Brain microvascular endothelial cell (primary cell): ENCODE data around the gene TFAM.

Experiments
- DNase-seq: peaks from one replicate; pipeline ENCODE4 v3.0.0-alpha.2; 2020
- H3K27ac ChIP-seq: fragments of 250-450 bp; sonication (Bioruptor Pico); 2 replicates; pipeline ENCODE4 v1.5.1; 2020; ENCODE audit warnings: mild to moderate bottlenecking, moderate library complexity
- H3K27me3 ChIP-seq: fragments of 250-450 bp; sonication (Bioruptor Pico); replicated peaks from 2 replicates; pipeline ENCODE4 v1.5.1; 2020; ENCODE audit warnings: mild to moderate bottlenecking
- H3K36me3 ChIP-seq: fragments of 250-450 bp; sonication (Bioruptor Pico); replicated peaks from 2 replicates; pipeline ENCODE4 v1.5.1; 2020; ENCODE audit warnings: mild to moderate bottlenecking
- H3K4me3 ChIP-seq: 2 replicates; pipeline ENCODE4 v1.5.1; 2011; ENCODE audit warnings: low read depth, mild to moderate bottlenecking, control low read depth, low read length, moderate library complexity
- in situ Hi-C: cut with HindIII; loops from 2 replicates; pipeline ENCODE4 v1.10.0; 2017; ENCODE audit warnings: low sequenced_read_pairs, low pct_ligation_motif_present
- TF ChIP-seq, protein P1 (sequence below): IDR thresholded peaks from 2 replicates; pipeline ENCODE4 v1.5.1; 2011; ENCODE audit warnings: low read depth, mild to moderate bottlenecking, moderate library complexity, low read length, control low read depth, inconsistent platforms; ENCODE audit errors: missing control alignments

Gene TFAM

DNA sequence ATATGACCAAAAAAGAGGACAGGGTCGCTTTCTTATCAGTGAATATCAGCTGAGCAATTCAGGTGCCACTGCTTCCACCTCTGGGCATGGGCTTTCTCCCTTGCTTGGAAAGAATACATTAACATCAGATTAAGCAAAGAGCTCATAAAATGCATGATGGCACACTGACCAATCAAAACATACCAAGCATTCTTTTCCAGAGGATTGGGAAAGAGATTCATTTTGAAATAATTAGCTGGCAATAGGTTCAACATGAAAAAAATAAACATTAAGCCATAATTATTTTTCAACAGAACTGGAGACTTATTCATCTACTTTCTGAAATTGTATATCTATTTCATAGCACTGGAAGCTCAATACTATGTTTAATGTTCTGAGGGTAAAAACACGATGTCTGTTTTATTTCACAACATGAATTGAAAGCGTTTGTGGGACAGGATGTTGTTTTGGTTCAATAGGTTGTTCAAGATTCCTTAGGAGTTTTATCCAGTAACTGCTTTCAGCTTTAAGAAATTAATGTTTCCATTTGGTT, 53.2 kb downstream of the TFAM start:
- no peaks in the 10 kb centered on the region for H3K36me3 ChIP-seq
- no peak overlapping the region for H3K4me3 ChIP-seq
- H3K27ac ChIP-seq, result peak overlapping the region; percentile 7
- in situ Hi-C loops, result no loop called here
- peak; percentile 22 for DNase-seq
- H3K27me3 ChIP-seq, result no peaks in the 10 kb centered on the region
- TF ChIP-seq, protein P1, sequence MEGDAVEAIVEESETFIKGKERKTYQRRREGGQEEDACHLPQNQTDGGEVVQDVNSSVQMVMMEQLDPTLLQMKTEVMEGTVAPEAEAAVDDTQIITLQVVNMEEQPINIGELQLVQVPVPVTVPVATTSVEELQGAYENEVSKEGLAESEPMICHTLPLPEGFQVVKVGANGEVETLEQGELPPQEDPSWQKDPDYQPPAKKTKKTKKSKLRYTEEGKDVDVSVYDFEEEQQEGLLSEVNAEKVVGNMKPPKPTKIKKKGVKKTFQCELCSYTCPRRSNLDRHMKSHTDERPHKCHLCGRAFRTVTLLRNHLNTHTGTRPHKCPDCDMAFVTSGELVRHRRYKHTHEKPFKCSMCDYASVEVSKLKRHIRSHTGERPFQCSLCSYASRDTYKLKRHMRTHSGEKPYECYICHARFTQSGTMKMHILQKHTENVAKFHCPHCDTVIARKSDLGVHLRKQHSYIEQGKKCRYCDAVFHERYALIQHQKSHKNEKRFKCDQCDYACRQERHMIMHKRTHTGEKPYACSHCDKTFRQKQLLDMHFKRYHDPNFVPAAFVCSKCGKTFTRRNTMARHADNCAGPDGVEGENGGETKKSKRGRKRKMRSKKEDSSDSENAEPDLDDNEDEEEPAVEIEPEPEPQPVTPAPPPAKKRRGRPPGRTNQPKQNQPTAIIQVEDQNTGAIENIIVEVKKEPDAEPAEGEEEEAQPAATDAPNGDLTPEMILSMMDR, result no peak

DNA sequence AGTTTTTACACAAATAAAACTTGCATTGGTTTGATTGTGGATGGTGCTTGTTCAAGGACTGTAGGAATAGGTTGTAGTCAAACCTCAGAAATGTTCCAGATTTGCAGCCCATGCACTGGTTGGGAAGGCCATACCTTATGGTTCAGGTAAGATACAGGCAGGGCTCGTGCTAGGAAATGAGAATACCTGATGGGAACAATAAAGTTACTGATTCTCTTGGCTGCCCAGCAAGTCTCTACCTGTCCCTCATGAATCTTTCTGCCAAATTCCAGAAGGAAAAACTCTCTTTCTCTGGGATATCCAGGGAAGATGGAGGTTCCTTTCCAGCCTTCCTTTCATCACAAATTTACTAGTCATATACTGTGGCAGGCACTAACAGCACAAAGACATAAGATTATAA, 53.8 kb downstream of the TFAM start:
- in situ Hi-C loops, result no loop called here
- TF ChIP-seq, protein P1, result no peak
- Histone ChIP-seq H3K36me3 (no peaks in the 10 kb centered on the region), H3K27me3 (no peaks in the 10 kb centered on the region), H3K4me3 (no peak overlapping the region), H3K27ac (peak overlapping the region; percentile 7)
- no peak for DNase-seq

DNA sequence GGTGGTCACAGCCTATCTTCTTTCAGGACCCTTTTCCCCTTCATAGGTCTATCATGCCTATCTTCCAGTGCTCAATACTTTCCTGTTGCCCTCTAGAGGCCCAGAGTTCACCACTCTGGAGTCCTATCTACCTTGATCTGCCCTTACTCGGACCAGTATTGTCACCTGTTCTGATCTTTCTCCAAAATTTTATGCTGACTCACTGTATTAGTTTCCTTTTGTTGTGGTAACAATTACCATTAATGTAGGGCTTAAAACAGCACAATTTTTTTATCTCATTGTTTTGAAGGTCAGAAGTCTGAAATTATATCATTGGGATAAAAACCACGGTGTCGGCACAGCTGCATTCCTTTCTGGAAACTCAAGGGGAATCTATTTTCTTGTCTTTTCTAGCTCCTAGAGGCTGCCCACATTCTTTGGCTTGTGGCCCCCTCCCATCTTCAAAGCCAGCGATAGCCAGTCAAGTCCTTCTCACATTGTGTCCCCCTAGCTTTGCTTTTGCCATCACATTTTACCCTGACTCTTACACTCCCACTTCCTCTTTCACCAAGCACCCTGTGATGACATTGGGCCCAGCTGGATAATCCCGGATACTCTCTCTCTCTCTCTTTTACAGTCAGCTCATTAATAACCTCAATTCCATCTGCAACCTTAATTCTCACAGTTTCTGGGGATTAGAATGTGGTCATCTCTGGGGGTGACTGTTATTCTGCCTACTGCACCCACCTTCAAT, 54.6 kb downstream of the TFAM start:
- no peak for DNase-seq
- Histone ChIP-seq H3K27ac (no peak overlapping the region), H3K36me3 (no peaks in the 10 kb centered on the region), H3K4me3 (no peak overlapping the region), H3K27me3 (no peaks in the 10 kb centered on the region)
- TF ChIP-seq, protein P1, result no peak
- in situ Hi-C loops, result no loop called here

DNA sequence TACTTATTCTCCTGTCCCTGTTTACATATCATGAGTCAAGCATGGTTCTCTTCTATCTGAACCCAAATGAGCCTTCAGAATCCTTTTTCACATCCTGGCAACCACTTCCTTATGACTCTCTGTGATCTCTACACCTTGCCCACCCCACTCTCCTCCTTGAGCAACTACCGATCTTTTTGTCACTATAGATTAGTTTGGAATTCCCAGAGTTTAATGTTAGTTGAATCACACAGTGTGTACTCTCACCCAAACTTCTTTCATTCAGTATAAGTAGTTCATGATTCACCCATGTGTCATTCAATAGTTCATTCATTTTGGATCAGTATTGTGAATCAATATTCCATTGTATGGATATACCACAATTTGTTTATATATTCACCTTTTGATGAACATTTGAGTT, 55.3 kb downstream of the TFAM start:
- Histone ChIP-seq H3K4me3 (no peak overlapping the region), H3K27ac (no peak overlapping the region), H3K36me3 (no peaks in the 10 kb centered on the region), H3K27me3 (no peaks in the 10 kb centered on the region)
- TF ChIP-seq, protein P1, result no peak
- in situ Hi-C loops, result no loop called here
- DNase-seq, result no peak

DNA sequence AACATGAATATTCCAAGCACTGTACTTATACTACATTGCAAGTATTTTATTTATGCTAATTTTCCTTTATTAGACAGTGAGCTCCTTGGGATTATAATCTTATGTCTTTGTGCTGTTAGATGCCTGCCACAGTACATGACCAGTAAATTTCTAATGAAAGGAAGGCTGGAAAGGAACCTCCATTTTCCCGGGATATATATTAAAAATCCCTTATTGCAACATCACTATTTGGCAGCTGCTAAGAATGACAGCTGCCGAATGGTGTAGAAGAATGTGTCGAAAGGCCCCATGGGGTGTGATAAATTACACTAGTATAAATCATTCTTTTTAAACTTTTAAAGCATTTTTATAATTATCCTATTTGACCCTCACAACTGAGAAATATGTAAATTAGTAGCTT, 59.1 kb downstream of the TFAM start:
- no peak for DNase-seq
- Histone ChIP-seq H3K27me3 (no peaks in the 10 kb centered on the region), H3K4me3 (no peak overlapping the region), H3K36me3 (no peaks in the 10 kb centered on the region), H3K27ac (no peak overlapping the region)
- in situ Hi-C loops, result no loop called here
- TF ChIP-seq, protein P1, result no peak

DNA sequence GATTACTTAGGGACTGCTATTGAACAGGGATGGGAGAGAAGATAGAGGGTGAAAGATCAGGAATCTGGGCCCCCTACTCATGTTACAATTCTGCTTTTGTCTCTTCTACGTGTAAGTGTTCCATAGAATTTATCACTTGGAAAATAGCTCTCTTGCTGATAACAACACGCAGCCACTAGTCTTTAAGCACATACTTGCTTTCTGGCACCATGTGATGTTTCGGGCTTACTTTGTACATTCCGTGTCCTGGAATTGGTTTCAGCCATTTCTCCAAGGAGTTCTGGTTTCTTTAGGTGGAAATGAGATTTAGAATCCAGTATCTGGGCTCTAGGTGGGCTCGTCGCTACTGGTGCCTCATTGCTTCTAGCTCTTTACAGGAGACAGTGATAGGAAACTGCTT, 59.7 kb downstream of the TFAM start:
- no peak for DNase-seq
- Histone ChIP-seq H3K27me3 (no peaks in the 10 kb centered on the region), H3K27ac (no peak overlapping the region), H3K36me3 (no peaks in the 10 kb centered on the region), H3K4me3 (no peak overlapping the region)
- TF ChIP-seq, protein P1, result no peak
- in situ Hi-C loops, result no loop called here
